WERI-Rb-1 (cell line): ENCODE data around the gene TUFM.
"Not testable (repeated sequence)": the region's sequence is repeated elsewhere in the genome, so short reads cannot be mapped to it uniquely, and the experiment has no call there.

Experiments
- DNase-seq: peaks from one replicate; pipeline ENCODE4 v3.0.0-alpha.2; 2020
- H3K27ac ChIP-seq: fragments of 250-450 bp; sonication (Bioruptor Pico); 2 replicates; pipeline ENCODE4 v1.5.1; 2020; ENCODE audit warnings: mild to moderate bottlenecking, moderate library complexity
- H3K27me3 ChIP-seq: fragments of 250-450 bp; sonication (Bioruptor Pico); 2 replicates; pipeline ENCODE4 v1.5.1; 2021; ENCODE audit warnings: mild to moderate bottlenecking, low read depth, moderate library complexity; ENCODE audit not compliant: insufficient read depth, severe bottlenecking
- H3K36me3 ChIP-seq: fragments of 250-450 bp; sonication (Bioruptor Pico); 2 replicates; pipeline ENCODE4 v1.5.1; 2020; ENCODE audit warnings: mild to moderate bottlenecking, moderate library complexity
- H3K4me3 ChIP-seq: 2 replicates; pipeline ENCODE4 v1.5.1; 2011; ENCODE audit warnings: low read depth, mild to moderate bottlenecking, control low read depth, low read length
- H3K9me3 ChIP-seq: fragments of 250-450 bp; sonication (Bioruptor Pico); 2 replicates; pipeline ENCODE4 v1.5.1; 2021; ENCODE audit warnings: mild to moderate bottlenecking, moderate library complexity; ENCODE audit not compliant: severe bottlenecking
- TF ChIP-seq, protein P1 (sequence below): IDR thresholded peaks from 2 replicates; pipeline ENCODE4 v1.5.1; 2011; ENCODE audit warnings: low read depth, mild to moderate bottlenecking, control low read depth, inconsistent platforms, low read length

The TUFM gene

DNA sequence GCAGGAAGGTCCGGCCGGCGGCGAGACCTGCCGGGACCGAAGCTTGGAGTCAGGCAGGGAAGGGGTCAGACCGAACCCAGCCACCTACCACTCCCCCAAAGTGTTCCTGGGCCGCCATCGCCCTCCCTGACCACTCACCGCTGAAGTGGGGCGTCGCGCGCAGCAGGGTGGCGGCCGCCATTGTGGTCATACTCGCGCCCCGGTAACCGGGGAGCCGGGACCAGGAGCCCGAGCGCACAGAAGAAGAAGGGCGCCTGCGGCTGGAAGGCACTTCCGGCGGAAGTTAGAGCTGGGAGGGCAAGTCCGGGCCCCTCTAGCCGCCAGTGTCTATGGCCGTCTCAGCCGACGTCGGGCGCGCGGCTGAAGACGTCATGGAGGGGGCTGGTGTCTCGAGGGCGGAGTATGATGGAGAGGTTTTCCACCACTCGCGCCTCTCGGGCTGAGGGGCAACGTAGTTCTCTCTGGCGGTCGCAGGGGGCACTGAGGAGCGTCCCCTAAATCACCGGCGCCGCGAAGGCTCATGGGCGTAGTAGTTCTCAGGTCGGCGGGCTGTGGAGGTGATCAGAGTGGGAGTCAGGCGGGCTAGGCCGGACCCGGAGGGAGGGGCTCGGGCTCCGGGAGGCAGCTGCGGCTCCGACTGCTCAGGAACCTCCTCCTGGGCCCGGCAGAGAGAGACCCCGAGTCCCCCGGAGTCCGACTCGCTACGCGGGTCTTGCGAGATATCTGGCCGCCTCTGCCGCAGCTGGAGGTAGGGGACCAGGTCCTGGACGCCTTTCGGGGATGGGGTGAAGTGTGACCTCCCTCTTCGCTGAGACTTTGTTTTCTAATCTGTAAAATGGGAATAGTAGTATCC, at the start of gene TUFM:
Gene TUFM (minus strand): TSS at position 269 of the 853 bp plus-strand sequence. CDS start 79 bp downstream, at position 190.
- H3K4me3 ChIP-seq, result peak within 1 kb of the TSS; percentile 94
- peaks cover 38% of the 10 kb centered on the region for H3K36me3 ChIP-seq
- TF ChIP-seq, protein P1, sequence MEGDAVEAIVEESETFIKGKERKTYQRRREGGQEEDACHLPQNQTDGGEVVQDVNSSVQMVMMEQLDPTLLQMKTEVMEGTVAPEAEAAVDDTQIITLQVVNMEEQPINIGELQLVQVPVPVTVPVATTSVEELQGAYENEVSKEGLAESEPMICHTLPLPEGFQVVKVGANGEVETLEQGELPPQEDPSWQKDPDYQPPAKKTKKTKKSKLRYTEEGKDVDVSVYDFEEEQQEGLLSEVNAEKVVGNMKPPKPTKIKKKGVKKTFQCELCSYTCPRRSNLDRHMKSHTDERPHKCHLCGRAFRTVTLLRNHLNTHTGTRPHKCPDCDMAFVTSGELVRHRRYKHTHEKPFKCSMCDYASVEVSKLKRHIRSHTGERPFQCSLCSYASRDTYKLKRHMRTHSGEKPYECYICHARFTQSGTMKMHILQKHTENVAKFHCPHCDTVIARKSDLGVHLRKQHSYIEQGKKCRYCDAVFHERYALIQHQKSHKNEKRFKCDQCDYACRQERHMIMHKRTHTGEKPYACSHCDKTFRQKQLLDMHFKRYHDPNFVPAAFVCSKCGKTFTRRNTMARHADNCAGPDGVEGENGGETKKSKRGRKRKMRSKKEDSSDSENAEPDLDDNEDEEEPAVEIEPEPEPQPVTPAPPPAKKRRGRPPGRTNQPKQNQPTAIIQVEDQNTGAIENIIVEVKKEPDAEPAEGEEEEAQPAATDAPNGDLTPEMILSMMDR, result peak; percentile 74
- peak within 1 kb of the TSS; percentile 81 for H3K27ac ChIP-seq
- peak; percentile 98 for DNase-seq
- no peaks in the 10 kb centered on the region for H3K27me3 ChIP-seq
- no peaks in the 10 kb centered on the region for H3K9me3 ChIP-seq

DNA sequence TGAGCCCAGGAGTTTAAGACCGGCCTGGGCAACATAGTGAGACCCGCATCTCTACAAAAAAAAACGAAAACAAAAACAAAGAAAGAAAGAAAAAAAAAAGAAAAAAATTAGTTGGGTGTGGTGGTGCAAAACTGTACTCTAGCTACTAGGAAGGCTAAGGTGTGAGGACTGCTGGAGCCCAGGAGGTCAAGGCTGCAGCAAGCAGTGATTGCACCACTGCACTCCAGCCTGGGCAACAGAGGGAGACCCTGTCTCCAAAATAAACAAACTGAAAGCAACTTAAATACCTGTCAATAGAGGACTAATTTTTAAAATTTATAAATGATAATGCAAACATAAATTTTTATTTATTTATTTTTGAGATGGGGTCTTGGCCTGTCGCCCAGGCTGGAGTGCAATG, 49.5 kb upstream of the TUFM start:
- no peaks in the 10 kb centered on the region for H3K9me3 ChIP-seq
- peaks cover 44% of the 10 kb centered on the region for H3K36me3 ChIP-seq
- no peak overlapping the region for H3K4me3 ChIP-seq
- TF ChIP-seq, protein P1, result no peak
- H3K27me3 ChIP-seq, result no peaks in the 10 kb centered on the region
- no peak for DNase-seq
- no peak overlapping the region for H3K27ac ChIP-seq

DNA sequence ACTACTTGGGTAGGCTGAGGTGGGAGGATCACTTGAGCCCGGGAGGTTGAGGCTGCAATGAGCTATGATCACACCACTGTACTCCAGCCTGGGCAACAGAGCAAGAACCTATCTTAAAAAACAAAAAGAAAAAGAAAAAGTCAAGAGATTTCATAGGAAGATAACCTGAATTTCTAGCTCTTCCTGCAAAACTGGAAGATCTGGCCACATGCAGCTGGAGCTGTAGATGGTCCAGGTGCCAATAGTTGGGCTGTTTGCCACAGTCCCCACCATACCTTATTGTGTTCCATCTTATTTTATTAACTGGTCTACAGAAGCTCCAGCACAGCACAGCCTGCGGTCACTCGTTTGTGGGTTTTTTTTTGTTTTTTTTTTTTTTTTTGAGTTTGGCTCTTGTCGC, 47.1 kb upstream of the TUFM start:
- Histone ChIP-seq H3K4me3 (no peak overlapping the region), H3K9me3 (no peaks in the 10 kb centered on the region), H3K36me3 (peaks cover 48% of the 10 kb centered on the region), H3K27ac (no peak overlapping the region), H3K27me3 (no peaks in the 10 kb centered on the region)
- no peak for DNase-seq
- TF ChIP-seq, protein P1, result no peak

DNA sequence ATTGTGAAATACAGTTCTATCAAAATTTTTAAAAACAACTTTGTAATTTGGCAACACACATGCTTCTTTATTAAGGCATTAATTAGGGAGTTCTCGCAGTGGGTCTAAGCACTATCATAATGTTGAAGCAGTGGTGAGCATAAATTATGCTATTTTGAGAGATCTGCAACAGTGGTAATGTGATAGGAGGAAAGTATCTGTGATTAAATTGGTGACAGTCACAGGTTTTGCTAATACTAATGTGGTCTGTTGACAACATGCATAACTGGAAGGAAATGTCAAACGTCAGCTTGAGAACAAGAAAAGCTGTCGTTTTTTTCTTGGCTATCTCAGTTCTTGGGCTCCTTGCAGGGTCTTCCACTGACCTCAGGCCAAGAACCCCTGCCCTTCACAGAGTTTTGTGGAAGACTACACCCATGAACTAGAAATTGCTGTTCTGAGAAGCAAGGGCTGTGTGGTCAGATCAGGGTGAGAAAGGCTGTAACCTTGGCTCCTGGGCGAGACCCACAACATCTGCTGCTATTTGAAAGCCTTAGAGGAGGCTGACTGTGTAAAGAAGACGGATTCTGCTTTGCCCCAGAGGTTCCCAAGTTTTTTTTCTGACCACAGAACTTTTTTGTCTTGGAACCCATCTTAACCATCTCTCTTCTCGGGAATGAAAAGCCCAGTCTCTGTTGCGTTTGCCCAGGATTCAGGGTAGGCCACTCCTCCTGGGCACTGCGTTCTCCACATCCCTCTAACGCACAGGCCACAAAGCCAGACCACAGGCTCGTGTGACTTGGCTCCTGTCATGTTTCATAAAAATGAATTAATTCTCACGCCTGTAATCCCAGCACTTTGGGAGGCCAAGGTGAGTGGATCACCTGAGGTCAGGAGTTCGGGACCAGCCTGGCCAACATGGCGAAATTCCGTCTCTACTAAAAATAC, 46.1 kb upstream of the TUFM start:
- H3K27me3 ChIP-seq, result no peaks in the 10 kb centered on the region
- no peak overlapping the region; the same call in 1 of the 2 replicates for H3K27ac ChIP-seq
- TF ChIP-seq, protein P1, result no peak
- no peak for DNase-seq
- peaks cover 50% of the 10 kb centered on the region for H3K36me3 ChIP-seq
- no peak overlapping the region for H3K4me3 ChIP-seq
- no peaks in the 10 kb centered on the region for H3K9me3 ChIP-seq

DNA sequence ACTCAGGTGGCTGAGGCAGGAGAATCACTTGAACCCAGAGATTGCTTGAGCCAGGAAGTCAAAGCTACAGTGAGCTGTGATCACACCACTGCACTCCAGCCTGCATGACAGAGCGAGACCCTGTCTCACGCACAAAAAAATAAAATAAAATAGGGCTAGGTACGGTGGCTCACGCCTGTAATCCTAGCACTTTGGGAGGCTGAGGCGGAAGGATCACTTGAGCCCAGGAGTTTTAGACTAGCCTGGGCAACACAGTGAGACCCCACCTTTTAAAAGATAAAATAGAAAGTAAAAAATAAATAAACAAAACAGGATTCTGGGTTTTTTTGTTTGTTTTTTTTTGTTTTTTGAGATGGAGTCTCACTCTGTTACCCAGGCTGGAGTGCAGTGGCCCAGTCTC, 44.2 kb upstream of the TUFM start:
- H3K4me3 ChIP-seq, DNase-seq, H3K27me3 ChIP-seq, H3K9me3 ChIP-seq, H3K27ac ChIP-seq: not testable (repeated sequence)
- H3K36me3 ChIP-seq, result peaks cover 59% of the 10 kb centered on the region

DNA sequence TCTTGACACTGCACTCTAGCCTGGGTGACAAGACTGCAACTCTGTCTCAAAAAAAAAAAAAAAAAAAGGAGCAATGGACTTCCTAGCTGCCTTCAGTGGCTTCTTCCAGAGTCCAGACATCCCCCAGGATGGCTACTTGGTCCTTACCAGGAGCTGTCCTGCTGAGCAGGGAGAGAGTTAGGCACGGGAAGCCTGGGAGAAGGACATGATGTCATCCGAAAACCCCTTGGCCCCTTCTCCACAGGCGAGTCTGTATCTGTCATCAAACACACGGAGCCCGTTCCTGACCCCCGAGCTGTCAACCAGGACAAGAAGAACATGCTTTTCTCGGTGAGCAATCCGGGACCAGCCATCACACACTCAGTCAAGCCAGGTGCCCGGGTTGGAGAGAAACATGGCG, 40.8 kb upstream of the TUFM start:
- H3K27ac ChIP-seq, result no peak overlapping the region
- H3K36me3 ChIP-seq, result peaks cover 54% of the 10 kb centered on the region
- no peaks in the 10 kb centered on the region for H3K9me3 ChIP-seq
- TF ChIP-seq, protein P1, result no peak
- DNase-seq, result no peak
- no peak overlapping the region for H3K4me3 ChIP-seq
- H3K27me3 ChIP-seq, result no peaks in the 10 kb centered on the region
